Cerebellar cortex (tissue), 1 donor: ENCODE results near the gene PNLIPRP2.

Experiments used
- DNase-seq: peaks from one replicate; pipeline ENCODE4 v3.0.0-alpha.2; 2015; ENCODE audit warnings: low spot score

PNLIPRP2 gene

DNA sequence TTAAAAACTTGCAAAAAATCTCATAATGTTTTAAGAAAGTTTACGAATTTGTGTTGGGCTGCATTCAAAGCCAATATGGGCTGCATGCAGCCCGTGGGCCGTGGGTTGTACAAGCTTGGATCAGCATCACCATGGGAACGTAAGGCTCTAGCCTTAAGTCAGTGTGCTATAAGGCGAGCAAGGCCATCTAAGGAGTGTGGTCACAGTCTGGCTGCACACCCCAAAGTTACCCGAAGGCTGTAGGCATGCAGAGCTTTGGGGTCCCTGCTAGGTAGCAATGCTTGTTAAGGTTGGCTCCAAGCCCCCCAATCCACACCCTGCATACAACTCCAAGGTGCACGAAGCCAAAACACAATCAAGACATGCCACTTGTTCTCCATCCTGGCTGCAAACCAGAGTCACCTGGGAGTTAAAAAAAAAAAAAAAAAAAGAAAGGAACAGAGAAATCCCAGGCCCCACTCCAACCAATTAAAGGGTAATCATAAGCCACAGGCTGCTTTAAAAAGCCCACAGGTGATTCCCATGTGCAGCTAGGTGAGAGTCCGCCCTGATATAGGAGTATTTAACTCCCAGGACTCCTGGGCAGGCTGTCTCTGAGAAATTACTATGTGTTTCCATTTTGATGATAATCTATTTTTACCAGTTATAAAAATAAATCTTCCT is 8.5 kb upstream of the PNLIPRP2 start:
- DNase-seq = no peak

DNA sequence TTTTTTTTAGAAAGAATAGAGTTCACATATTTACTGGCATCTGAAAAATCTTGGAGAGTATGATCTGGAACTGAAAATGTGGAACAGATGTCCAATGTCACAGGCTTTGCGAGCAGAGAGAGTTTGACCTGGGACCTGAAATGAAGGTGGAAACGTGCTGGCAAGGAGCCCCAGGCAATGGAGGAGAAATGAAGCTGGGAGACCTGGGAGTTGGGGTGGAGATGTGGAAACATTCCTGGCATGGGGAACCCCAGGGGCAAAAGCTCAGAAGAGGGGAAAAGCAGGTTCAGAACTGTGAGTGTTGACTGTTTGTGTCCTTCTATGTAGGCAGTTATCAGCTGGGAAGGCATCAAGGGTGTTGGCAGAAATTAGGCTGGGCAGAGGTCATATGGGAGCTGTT is 7.3 kb upstream of the PNLIPRP2 start:
- no peak for DNase-seq

DNA sequence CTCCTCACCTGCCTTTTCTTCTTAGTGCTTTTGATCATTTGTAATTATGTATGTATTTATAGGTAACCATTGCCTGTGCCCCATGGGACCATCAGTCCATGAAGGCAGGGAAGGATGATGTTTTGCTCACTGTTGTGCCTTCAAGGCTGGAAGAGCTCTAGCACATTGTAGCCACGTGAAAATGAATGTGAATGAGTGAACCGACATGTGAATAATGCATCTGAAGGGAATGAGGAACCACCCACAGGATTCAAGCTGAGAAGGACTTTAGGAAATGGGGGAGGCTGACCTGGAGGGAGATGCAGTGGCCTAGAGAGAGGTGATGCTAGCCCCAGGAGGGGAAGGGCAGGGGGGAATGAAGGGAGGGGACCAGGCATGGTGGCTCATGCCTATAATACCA is 6.0 kb upstream of the PNLIPRP2 start:
- no peak for DNase-seq

DNA sequence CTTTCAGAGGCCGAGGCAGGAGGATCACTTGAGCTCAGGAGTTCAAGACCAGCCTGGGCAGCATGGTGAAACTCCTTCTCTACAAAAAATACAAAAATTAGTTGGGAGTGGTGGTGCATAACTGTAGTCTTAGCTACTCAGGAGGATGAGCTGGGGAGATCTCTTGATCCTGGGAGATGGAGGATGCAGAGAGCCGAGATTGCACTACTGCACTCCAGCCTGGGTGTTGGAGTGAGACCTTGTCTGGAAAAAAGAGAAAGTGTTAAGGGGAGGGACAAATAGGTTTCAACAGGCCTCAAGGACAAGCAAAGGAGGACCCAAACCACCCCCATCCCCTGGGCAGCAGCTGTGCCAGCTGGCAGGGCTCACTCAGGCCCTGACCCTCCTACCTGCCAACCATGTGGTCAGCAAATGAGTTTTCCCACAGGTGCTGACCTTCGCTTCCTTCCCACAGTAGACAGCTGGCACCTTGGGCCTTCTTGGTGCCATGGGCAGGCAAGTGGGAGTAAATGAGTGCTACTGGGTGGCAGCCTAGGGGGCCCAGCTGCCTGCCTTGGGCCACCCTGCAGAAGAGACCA is 5.5 kb upstream of the PNLIPRP2 start:
- no peak for DNase-seq

DNA sequence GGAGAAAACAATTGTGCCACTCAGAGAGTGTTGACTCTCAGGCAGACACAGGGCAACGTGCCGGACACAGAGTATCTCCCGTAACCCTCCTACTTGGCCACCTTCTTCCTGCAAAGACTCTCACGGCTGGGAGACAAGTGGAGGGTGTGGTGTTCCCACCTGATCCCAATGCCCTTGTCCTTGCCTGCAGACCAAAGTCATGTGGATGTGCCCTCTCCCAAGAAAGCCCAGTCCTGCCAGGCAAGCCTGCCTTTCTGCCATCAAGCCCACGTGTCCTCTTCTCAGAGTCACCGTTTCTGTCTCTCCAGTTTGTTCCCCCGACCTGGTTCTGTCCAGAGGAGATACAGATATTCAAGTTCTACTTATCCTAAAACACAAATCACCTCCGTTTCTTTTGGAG is 723 bp downstream of the PNLIPRP2 start:
- no peak for DNase-seq

DNA sequence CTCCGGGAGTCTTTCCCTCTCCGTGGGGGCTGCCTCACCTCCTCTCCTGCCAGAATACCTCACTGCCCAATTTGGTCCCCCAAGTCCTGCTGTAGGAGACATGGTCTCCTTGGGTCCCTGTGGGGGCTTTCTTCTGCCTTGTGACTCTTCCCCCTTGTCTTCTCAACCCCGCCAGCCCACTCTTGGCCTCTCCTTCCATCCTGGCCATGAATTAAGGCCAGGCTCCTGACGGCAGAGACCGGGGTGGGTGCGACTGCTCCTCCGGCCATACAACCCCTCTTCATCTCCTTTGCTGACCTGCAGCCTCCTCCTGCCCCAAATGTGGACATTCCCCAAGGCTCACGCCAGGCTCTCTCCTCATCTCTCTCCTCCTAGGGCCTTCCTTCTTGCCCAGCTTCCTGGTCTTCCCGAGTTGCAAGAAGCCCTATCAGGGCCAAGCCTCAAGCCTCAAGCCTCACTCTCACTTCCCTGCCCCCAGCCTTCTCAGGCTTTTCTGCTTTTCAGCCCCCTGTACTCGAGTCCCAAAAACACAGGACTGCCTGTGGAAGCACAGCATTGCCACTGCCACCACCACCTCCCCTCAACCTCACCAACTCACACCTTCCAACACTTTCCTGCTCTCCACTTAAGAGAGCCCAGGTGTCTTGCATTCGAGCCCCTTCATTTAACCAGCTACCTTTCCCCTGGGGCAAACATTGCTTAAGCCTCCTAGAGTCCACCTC is 1.3 kb downstream of the PNLIPRP2 start:
- no peak for DNase-seq

DNA sequence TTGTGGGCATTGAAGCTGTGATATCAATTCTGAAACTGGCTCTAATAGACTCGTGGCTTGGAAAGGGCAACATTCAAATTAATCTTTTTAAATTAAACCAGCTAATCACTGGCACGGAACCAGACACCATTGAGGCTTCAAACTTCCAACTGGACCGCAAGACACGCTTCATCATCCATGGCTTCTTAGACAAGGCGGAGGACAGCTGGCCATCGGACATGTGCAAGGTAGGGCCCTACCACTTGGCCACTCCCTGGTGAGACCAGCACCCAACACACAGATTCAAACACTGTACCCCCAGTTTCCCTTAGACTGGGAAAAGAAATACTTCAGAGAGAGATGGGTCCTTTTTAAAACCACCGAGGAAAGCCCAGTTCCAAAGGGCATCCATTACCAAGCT is 5.1 kb downstream of the PNLIPRP2 start:
- no peak for DNase-seq

DNA sequence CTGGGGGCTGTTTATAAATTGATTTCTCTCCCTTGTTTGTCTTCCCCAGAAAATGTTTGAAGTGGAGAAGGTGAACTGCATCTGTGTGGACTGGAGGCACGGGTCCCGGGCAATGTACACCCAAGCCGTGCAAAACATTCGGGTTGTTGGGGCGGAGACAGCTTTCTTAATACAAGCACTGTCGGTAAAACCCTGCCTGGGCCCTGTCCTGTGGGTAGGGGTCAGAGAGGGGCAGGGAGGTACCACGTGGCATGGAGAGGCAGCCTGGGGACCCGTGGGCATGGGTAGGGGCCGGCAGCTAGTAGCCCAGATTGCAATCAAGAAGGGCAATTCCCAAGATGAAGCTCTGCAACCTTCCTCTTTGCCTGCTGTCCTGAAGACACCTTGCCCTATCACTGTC is 6.1 kb downstream of the PNLIPRP2 start:
- no peak for DNase-seq

DNA sequence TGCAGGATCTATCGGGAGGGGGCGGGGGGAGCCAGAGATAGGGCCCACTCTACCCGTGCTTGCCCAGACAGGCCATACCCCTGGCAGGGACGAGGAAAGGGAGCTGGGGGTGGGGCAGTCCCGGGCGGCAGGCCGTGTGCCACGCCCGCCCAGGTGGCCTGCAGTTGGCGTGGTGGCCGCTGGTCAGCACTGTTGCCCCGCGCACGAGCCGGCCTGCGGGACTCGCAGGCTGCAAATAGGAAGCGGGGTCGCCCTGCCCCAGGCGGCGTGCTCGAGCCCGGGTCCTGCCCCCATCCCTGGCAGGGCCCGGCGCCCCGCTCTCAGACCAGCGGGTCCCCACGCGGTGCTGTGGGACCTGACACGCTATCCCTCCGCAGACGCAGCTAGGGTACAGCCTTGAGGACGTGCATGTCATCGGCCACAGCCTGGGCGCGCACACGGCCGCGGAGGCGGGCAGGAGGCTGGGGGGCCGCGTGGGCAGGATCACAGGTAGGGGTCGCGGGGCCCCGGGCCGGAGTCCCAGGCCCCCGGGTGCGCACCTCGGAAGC is 6.7 kb downstream of the PNLIPRP2 start:
- no peak for DNase-seq

DNA sequence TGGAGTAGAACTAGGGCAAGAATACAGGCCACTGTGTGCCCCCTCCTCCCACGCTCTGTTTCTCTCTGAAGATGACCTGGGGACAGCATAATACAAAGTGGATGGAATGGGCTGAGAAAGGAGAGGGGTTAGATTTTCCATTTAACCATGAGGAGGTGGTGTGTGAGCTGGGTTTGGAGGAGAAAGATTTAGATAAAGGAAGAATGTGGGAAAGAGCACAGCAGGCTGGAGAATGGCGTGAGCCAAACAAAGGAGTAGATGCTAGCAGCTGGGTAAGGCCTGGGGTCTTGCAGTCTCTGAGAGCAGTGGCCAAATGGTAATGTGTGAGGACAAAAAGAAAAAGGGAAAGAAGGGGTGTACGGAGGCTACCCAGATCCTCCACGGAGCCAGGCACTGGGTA is 8.6 kb downstream of the PNLIPRP2 start:
- no peak for DNase-seq

DNA sequence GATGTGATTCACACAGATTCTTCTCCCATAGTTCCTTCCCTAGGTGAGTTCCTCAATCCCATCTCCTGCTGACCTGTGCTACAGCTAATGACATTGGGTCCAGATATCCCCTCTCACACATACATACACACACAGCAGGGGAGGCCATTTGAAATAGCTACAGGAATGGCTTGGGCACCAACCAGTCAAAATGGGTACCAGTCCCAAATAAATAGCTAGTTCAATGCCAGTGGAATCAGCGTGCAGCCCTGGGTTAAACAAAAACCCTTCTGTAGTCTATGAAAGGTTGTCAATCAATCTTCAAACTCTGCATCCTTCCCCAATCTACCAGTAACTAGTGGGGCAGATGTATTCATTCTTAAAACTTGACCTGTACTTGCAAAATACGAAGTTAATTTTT is 9.3 kb downstream of the PNLIPRP2 start:
- no peak for DNase-seq

DNA sequence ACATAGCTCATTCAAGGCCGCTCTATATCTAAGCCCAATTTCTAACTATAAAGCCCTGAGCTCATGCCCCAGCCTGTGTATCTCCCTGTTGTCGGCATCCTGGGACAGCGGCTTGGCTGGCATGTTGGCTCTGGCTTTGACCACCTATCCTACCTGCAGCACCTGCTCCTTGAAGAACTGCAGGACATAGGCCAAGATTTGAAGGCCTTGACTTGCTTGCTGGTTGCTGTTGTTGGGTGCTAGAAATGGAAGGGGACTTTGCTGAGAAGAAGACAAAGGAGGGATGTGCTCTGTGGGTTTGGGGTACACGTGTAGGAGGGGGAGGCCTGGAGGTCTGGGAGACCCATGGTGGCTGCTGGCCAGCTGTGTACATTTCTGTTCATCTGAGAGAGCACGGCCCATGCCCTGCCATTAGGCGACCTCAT is 11.1 kb downstream of the PNLIPRP2 start:
- no peak for DNase-seq

DNA sequence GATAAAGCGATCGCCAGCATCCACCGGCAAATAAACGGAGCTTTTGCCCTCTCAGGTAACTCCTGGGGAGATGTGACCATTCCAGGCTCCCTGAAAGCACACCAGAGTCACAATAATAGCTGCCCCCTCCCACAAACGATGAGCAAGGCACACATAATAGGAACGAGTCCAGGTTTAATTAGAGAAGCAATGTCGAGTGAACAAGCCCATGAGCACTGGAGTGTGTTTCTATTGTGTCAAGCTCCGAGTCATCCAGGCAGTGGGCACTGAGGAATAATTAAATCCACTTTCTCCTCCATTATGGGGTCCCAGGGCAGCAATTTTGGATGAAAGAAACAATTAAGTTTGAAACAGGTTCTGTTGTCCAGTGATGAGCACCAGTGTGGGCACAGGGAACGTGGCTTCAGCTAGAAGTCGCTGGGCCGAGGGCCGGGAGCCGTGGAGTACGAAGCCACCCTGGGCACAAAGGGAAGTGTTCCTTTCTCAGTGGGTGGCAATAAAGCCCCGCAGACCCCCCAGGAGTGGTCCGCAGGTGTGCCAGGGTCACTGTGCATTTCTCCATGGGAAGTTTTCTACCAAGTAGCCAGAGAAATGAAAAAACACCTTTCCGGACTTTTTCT is 12.0 kb downstream of the PNLIPRP2 start:
- no peak for DNase-seq

DNA sequence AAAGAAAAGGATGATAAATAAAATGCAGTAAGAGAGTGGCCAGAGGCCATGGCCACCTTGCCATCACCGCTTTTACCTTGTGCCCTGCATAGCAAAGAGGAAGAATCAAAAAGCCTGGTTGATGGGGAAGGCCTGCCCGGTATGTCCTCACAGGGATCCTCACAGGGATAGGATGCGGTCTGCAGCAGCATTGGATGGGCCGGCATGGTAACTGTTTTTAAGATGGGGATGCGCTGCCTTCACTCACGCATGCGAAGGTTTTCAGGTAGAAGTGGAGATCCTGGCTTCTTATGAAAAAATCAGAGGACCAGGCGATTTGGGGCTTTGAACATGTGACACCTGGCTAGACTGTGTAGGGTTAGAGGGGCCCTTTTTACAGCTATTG is 12.5 kb downstream of the PNLIPRP2 start:
- no peak for DNase-seq

DNA sequence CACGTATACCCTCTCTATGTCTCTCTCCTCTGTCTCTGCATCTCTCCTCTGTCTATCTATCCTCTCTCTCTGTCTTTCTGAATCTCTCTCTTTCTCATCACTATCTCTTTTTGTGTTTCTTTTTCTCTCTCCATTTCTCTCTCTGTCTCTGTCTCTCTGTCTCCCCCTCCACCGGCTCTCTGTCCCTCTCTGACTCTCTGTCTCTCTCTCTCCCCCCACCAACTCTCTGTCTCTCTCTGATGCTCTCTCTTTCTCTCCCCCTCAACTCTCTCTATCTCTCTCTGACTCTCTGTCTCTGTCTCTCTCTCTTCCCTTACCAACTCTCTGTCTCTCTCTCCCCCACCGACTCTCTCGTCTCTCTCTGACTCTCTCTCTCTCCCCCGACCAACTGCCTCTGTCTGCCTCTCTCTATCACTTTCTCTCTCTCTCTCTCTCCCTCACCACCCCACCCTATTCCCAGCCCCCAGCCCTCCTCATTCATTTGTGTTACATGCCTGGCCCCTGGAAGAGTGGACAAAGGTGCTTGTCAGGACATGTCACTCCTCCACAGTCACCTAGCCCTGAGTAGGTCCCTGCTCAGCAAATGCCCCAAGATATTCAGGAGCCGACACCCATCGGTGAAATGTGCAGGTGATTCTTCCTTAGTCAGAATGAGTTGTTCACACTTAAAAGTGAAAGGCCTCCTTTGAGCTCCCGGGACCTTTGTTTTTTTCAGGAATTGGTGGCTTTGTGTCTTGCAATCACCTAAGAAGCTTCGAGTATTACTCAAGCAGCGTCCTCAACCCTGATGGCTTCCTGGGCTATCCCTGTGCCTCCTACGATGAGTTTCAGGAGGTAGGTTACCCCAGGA is 13.6 kb downstream of the PNLIPRP2 start:
- DNase-seq = no peak

DNA sequence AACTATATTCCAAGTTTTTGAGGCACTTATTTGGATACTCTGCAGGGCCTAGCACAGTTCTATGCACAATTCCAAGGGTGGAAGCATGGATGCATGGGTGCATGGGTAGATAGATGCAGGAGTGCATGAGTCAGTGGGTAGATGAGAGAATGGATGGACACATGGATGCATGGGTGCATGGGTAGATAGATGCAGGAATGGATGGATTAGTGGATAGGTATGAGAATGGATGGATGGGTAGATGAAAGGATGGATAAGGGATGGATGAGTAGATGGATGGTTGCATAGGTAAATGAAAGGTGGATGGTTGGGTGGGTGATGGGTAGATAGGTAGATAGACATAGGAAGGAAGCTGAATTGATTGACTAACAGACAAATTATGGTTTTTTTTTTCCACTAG is 15.6 kb downstream of the PNLIPRP2 start:
- no peak for DNase-seq

DNA sequence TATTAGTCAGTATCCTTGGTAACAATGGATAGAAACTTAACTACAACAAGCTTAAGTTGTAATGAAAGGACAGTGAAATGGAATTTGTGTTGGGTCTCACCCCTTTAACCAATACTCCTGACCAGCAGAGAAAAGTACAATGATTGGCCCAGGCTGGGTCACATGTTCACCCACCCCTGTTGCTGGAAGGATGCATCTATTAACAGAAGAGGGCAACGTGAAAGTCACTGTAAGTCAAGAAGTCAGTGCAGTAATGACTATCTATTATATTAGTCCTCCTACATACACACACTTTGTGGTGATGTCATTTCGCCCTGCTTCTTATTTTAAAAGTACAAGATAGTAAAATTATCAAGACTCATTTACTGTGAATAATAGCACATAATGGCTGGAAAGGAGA is 16.2 kb downstream of the PNLIPRP2 start:
- DNase-seq = no peak

DNA sequence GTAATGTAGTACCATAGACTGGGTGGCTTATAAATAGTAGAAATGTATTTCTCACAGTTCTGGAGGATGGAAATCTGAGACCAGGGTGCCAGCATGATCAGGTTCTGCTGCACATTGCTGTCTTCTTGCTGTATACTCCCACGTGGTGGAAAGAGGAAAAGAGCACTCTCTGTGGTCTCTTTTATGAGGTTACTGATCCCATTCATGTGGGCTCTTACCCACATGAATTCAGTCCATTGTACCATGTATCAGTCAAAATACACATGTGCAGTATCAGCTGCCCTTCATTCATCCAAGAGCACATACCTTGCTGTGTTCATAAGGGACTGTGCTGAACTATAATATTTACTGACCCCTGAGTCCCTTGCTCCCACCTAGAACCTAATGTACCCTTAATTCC is 17.1 kb downstream of the PNLIPRP2 start:
- no peak for DNase-seq

DNA sequence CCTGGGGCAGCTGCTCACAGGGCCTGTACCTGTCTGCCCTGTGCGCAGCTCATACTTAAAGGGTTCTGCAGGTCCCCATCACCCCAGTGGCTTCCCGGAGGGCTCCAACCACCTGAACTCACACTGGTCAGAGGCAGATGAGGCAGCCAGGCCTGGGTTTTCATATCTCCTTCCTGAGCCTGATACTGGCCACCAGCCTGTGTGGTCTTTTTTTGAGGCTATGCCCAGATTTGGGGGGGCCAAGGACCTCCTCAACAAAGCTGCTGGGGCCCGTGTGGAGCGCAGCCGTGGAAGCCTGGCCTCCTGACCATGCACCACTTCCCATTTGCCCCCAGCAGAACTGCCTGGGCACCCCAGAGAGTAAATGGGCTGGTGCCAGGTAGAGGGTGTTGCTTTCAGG is 25.7 kb downstream of the PNLIPRP2 start:
- no peak for DNase-seq

DNA sequence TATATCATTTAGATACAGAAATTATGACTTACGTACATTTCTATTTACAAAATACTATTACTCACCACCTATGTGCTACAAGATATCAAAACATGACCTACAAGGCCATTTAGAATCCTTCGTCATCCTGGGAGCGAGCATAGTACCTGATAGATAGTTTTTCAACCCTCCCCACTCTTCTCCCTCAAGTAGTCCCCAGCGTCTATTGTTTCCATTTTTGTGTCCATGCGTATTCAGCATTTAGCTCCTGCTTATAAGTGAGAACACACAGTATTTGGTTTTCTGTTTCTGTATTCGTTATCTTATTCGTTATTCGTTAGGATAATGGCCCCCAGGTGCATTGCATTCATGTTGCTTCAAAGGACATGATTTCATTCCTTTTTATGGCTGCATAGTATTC is 28.1 kb downstream of the PNLIPRP2 start:
- no peak for DNase-seq

DNA sequence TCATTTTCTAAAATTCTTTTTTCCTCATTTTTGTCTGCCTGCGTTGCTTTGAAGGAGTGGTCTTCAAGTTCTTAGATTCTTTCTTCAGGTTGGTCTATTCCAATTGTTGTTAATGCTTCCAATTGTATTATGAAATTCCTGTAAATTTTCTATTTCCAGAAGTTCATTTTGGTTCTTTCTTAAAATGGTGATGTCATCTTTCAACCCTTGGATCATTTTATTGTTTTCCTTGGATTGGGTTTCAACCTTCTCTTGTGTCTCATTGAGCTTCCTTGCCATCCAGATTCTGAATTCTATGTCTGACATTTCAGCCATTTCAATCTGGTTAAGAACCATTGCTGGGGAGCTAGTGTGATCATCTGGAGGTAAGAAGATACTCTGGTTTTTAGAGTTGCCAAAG is 33.1 kb downstream of the PNLIPRP2 start:
- DNase-seq = no peak

DNA sequence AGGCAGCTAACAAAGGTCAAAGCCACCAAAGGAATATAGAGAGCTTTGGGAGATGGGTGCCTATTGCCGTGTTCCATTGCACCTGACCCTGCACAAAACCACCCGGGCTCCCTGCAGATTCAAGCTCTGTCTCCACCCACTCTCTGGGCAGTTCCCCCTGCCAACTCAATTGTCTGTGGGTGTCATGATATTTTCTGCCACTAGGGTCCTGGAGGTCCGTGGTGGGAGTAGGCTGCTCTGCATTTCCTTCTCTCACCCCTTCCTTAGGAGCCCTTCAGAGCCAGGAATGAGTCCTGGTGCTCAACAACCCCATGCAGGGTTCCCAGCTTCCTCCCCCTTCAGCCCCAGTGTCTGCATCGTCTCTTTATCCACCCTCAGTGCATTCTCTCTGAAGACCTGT is 34.1 kb downstream of the PNLIPRP2 start:
- DNase-seq = no peak
